Activated CD4-positive, alpha-beta T cell treated with anti-CD3 and anti-CD28 coated beads, Interleukin-2, amount 50 U/mL, for 1 hour (primary cell): ENCODE results near the gene SYNJ2.

Source experiments
- DNase-seq: peaks from one replicate; pipeline ENCODE4 v3.0.0-alpha.2; 2020

The SYNJ2 gene

DNA sequence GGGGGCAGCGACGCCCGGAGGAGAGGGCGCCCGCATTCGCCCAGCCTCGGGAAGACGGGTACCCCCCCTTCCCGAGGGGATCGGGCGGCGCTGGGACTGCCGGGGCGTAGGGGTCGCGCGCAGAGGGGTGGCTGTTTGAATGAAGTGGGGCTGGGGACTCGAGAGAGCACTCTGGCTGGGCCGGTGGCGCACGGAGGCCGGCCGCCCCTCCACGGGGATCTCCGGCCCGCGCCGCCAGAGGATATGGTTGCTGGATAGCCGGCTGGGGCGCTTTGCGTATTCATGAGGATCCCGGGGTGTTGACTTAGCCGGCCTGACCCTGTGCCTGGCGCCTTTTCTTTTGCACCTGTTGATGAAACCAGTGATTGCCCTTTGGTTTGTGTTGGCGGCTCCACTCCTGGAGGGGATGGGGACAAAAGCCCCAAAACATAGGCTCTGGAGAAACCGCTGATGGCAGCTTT, 469 bp downstream of the SYNJ2 start:
- DNase-seq, result peak; percentile 22

- DNase-seq, result no peak
These were observed 1.1 kb downstream of the SYNJ2 start for GRCh38 chr6:157982563-157983405.

- no peak for DNase-seq
These were observed 1.9 kb downstream of the SYNJ2 start for GRCh38 chr6:157983406-157984119.

DNA sequence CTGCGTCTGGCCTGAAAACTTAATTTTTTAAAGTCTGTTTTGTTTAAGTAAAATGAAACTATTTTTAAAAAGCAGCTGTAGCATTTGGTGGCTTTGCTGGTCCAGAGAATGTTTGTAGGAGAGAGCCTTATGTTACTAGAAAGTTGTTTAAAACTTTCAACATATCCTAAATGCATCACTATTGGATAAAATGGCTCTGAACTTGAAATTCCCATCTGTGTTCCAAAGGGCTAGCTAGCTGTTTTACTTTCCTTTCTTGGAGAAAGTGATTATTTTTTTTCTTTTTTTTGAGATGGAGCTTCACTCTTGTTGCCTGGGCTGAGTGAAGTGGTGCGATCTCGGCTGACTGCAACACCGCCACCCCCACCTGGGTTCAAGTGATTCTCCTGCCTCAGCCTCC, 2.5 kb downstream of the SYNJ2 start:
- no peak for DNase-seq

DNA sequence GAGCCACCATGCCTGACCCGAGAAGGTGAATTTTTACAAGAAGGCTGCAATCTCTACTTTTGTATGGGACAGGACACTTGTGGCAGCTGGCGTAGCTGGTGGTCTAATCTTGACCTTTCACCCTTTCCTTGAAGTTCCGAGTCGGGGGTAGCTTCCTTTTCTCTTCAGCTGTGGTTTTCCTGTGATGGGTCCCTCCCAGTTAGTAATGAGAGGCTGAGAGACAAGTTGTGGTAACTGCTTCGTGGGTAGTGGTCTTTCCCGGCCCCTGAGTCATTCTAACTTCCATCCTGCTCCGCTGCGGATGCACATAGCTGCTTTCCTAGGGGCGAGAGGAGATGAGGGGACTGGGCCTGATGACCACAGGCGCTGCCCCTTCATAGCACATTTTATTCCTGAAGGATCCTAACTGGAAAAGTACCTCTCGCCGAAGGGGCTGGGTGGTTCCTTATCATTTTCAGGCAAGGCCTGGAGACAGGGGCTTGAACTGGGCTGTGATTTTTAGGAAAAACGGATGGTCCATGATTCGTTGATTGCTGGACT, 3.1 kb downstream of the SYNJ2 start:
- DNase-seq, result no peak

GRCh38 chr6:157985378-157986155, 3.9 kb downstream of the SYNJ2 start:
- DNase-seq, result no peak

DNA sequence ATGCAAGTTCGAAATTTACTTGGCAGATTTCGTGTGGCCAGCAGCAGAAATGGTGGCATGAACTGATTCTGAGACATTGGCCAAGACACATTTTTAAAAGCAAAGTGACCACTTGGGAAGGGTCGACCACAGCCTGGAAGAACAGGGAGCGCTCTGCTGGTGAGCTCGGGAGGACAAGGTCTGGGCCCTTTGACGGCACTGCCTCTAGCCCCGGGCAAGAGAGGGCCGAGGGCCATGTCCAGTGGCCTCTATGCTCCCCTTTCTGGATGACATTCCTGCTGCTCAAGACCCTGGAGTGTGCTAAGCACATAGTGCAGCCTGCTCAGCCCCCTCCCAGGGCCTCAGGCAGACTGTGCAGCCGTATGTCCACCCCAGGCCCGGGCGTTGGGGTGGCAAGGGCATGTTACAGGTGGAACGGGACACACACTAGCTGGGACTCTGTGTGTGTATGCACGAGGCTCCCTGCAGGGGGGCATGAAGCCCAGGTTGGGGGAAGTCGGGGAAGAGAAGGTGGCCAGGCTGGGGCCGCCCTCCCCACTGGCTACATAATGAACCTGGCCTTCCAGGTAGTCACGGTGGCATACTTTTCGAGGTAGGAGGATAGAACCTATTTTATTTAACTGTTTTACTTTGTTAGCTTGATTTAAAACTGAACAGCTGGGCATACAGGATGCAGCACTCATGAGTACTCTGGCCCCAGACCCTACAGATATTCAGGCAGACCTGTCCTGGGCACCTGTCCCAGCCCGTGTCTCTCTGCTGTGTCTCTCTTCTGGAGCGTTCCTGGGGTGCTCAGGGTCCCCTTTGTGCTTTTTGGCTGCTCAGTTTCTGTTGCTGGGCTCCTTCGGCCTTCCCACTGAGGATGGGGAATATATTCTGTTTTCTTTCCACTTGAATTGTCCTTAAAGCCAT, 6.4 kb downstream of the SYNJ2 start:
- DNase-seq, result no peak

DNA sequence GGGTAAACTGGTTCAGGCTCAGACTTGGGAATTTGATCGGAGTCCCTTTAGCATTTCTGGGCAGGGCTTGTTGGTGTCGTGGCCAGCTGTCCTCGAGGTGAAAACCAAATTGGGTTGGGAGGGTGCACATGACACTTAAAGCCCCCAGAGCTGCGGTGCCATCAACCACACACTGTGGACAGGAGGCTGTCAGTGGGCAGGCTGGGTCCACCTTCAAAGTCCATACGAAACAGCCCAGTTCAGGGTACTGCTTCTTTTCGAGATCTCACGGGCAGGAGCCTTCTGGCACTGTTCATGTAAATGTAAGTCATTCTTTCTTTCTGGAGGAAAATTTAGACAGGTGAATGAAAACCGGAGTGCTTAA, 7.0 kb downstream of the SYNJ2 start:
- no peak for DNase-seq

DNA sequence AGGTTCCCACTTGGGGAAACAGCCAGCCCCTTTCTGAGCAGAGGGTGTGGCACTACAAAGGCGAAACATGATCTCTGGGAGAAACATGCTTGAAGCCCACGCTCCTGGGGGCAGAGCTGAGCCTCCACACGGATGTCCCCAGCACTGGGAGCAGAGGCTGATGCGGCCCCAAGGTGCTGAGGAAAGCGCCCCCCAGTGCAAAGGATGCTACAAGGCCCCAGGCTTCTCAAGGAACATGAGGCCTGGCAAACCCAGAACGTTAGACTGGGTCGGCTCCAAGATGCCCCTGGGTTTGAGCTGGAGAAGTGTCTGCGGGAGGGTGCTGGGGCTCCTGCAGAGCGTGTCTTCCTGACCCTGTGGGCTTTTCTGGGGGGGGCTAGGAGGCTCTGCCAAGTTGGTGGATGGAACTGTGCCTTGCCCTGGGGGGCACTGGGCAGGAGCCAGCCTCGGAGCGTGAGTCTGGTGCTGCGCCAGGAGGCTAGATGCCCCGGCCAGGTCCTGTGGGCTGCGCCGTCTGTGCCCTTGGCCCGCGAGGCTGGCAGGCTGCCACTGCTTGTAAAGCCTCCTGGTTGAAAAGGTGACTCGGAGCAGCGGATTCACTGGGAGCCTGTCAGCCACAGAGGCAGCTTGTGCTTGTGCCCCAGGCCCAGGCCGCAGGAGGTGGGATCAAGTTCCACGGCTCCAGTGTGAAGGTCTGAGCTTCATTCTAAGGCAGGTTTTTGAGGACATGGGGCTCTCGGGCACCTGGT, 8.1 kb downstream of the SYNJ2 start:
- no peak for DNase-seq

DNA sequence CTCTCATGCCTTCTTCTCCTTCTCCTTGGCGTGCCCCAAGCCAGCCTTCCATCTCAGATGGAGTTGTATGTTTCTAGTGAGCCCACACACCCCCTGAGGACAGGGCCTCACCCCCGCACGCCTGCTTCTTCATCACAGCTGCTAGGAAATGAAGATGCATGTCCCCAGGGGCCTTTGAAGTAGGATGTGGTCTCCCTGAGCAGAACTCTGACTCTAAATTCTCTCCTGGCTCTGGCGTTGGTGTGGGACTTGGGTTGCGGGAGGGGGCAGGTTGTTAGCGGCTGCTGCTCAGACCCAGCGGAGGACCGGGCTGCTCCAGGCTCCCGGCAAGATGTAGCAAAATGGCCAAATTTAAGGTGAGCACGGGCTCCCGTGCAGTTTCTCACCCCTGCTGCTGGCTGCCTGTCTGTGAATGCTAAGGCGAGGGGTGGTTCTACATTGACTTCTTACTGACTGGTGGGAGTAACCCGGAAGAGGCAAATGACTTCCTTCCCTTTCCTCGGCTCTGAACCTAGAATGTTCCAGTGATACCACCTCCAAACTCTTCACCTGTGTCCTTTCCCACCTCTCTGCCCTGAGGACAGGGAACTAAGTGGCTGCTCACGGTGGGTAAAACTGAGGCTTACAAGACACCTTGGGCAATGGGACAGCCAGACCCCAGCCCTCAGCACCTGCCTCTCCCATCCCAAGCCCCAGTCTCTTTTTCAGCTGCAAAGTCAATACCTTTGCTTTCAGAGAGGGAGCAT, 8.8 kb downstream of the SYNJ2 start:
- peak; percentile 18 for DNase-seq

DNA sequence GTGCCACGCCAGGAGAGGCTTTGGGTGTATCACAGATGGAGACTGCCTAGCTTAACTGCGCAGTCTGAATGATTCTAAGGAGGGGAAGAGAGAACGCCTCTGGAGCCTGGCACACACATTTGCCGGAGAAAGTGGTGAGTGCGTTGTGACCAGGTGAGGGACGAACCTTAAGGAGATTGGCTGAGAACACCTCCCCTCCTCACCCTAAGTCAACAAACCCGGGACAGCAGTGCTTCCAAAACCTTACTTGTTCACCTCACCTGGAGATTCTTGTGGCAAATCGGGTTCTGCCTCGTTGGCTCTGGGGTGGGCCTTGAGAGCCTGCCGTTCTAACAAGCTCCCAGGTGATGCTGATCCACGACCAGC, 9.4 kb downstream of the SYNJ2 start:
- no peak for DNase-seq

GRCh38 chr6:157993076-157993475, 11.4 kb downstream of the SYNJ2 start:
- DNase-seq, result no peak

- no peak for DNase-seq
These were observed 12.6 kb downstream of the SYNJ2 start for GRCh38 chr6:157994125-157994795.

DNA sequence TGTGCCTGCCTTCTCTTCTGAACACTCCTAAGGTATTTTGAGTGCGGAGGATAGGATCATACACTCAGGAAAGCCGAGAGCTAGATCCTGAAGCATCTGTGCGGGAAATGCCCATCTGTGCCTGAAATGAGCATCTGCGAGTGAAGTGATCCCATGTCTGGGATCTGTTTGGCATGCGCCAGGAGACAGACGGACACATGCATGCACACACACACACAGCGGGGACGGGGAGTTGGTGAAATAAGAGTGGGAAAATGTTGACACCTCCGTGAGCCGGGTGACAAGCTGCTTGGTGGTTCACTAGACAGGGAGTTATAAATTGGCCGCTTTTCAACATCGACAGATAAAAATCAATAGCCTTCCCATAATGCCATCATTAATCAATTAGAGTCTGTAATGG, 13.8 kb downstream of the SYNJ2 start:
- DNase-seq, result no peak

- DNase-seq, result no peak
These were observed 14.6 kb downstream of the SYNJ2 start for GRCh38 chr6:157996201-157996712.

DNA sequence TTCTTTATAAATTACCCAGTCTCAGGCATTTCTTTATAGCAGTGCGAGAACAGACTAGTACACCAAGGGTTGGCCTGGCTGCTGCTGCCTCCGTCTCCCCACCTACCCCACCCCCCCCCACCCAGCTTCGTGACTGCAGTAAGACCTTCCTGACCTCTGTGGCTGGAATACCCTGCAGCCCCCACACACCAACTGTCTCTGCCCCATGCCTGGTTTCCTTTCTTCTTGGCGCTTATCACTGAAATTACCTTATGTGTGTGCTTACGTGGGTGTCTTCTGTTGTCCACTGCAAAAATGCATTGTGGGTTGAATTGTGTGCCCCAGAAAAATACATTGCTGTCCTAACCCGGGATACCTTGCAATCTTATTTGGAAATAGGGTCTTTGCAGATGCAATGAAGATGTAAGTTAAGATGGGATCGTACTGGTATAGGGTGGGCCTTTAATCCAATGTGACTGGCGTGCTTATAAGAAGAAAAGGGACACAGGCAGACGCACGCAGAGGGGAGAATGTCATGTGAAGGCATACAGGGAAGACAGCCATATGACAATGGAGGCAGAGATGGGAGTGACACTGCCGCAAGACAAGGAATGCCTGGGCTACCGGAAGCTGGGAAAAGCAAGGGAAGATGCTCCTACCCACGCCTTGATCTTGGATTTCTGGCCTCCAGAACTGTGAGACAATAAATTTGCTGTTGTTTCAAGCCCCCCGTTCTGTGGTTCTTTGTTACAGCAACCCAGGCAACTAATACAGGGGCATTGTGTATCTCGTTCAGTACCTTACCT, 15.4 kb downstream of the SYNJ2 start:
- DNase-seq, result no peak

- DNase-seq, result no peak
These were observed 16.4 kb downstream of the SYNJ2 start for GRCh38 chr6:157997893-157998608.

GRCh38 chr6:157998707-157999167, 17.1 kb downstream of the SYNJ2 start:
- no peak for DNase-seq
